ENCODE measurements around the gene ZNF581.

DNA sequence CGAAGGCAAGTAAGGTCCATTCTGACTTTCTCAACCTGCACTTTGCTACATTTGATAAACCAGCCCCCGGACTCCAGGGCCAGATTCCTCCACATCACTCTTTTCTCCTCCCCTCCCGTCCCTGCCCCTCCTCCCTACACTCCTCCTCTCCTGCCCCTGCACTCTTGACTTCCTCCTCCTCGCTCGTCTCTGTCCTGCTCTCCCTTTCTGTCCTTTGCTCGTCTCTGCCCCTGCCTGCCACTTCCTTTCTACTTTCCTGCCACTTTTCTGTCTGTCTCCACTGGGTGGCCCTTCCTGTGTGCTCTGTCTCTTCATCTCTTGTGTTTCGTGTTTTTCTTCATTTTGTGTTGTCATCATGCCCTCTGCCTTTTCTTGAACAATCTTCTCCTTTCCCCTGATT lies 18.4 kb downstream of the ZNF581 start:
- no peak for TF ChIP-seq CTCF (IDR thresholded peaks at IDR 0.05)
- no peak for TF ChIP-seq EP300 (IDR thresholded peaks at IDR 0.05)

Data from ovary (tissue), 3 donors.